Measurements from ENCODE around the gene CYGB.
A peak's percentile ranks its signal among the peaks of the same experiment; 100 is the strongest.

Gene CYGB

DNA sequence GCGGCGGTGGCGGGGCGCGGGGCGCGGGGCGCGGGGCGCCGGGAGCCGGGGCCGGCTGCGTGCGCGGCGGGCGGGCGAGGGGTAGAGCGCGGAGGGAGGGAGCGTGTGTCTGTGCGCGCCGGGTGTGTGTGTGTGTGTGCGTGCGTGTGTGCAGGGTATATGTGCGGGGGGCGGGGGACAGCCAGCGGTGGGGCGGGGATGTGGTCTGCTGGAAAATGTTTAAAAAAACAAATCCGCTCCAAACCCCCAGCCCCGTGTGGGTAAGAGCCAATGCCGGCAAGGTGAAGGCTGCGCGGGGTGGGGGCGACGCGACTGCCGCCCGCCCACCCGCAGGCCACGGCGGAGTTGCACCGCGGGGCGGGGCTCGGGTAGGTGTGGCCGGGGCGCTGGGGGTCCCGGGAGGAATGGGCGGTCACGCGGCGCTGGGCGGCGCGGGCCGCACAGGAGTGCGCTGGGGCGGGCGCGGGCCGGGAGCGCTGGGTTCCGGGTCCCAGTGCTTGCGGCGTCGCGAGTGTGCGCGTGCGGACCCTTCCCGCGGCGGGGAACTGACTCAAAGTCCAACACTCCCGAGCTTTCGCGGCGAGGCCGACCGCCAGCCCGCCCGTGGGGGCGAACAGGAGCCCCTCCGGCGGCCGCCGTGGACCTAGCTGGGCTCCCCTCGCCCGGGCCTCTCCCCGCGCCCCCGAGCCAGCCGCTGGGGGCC, at the start of gene CYGB:
CYGB (minus strand) TSS at position 132 of the 703 bp plus-strand sequence. CDS start 167 bp downstream, outside the sequence.
- DNase-seq = peak; percentile 40

- DNase-seq = no peak
These were observed 49.4 kb upstream of the CYGB start for GRCh38 chr17:76586741-76587487.

- peak; percentile 41 for DNase-seq
These were observed 48.4 kb upstream of the CYGB start, which contains the start of gene ST6GALNAC2 for GRCh38 chr17:76585649-76586593. ST6GALNAC2 (minus strand) TSS chr17:76585860; CDS start chr17:76585808, 52 bp downstream.

DNA sequence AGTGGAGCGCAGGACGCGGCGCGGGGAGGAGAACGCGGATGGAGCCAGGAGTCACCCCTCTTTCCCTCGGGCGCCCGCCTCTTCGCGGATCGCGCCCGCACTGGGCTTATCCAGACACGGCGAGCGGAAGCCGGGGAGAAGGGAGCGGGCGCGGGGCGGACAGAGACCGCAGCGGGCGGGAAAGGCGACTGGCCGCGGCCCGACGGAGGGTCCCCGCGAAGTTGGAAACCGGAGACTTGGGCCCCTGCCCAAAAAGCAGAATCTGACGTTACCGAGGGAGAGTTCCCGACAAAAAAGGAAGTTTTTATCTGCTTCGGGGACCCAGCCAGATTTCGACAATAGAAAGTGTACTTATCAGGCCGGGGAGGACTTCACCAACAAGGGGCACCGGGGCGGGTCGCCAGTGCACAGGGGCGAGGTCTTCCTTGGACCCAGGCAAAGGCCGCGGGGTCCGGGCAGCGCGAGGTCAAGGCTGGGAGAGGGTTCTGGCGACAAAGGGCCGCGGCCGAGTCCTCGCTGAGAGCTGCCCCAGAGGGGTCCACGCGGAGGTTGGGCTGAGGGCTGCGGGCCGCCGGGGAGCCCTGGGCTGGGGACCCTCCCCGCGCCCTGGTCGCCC, 47.6 kb upstream of the CYGB start:
- DNase-seq = no peak

DNA sequence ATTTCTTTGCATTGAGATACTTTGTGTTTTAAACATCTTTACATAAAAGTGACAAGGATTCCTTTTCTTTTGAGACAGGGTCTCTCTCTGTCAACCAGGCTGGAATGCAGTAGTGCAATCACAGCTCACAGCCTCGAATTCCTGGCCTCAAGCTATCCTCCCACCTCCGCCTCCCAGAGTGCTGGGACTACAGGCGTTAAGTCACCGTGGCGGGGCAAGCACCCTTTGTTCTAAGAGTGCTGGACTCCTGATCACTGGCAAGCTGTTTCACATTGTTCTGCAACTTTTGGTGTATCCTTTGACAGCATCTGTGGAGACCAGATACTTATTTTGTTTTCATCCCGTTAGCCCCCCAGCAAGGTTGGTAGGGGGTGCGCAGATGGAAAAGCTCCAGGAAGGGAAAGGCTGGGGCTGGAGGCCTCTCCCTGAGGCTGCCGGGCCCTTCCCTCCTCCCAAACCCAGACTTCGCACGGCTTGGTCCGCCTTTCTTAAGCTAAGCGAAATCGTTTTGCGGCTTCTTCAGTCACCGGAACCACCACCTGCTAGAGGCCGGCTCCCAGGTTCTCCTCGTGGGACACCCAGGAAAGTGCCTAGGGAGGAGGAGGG, 47.0 kb upstream of the CYGB start:
- DNase-seq = no peak

DNA sequence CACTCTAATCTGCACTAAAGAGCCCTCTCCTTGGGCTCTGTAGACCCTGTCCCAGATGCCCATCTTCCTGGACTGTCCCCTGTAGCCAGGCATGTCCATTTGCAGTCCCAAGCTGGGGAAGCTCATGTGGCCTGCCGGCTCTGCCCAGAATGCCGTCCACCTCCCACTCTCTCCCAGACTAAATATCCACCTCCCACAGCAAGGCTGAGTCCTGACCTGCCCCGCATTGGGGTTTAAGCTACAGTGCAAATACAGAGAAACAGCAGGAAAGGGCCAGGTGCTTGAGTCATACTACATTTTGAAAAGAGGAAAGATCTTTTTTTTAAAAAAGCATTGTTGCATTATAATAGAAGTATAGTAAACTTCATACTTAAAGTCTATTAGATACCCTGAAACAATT, 45.2 kb upstream of the CYGB start:
- no peak for DNase-seq

DNA sequence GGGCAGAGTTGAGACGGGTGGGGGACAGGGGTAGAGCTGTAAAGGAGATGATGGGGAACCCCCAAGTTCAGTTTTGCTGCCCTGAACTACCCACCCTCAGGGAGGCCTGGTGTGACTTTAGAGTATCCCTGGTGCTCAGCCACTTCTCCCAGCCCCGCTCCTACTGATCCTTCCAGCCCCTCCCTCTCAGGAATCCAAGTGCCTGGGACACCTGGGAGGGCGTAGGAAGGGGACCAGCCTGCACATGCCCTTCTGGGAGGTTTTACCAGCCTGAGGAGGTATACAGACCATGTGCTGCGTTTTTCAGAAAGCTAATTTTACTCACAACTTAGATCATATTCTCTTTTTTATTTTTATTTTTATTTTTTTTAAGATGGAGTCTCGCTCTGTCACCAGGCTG, 44.0 kb upstream of the CYGB start:
- DNase-seq = no peak

- no peak for DNase-seq
These were observed 41.8 kb upstream of the CYGB start for GRCh38 chr17:76579281-76579680.

DNA sequence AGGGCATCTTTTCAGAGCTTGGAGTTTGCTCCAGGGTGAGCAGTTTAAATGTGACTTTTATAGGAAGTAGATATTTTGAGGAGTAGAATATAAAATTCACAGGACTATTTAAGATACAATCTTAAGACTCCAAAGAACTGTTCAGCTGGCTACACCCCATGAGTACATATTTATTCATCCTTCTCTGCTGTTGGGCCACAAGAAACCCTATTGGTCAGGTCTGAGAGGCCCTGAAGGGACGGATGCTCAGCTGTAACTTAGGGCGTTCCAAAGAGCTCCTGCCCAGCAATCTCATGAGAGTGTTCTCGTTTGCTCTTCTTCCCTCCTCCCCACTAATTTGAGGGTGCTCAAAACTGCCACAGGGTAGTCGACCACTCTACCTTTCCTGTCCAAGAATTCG, 40.9 kb upstream of the CYGB start:
- no peak for DNase-seq

DNA sequence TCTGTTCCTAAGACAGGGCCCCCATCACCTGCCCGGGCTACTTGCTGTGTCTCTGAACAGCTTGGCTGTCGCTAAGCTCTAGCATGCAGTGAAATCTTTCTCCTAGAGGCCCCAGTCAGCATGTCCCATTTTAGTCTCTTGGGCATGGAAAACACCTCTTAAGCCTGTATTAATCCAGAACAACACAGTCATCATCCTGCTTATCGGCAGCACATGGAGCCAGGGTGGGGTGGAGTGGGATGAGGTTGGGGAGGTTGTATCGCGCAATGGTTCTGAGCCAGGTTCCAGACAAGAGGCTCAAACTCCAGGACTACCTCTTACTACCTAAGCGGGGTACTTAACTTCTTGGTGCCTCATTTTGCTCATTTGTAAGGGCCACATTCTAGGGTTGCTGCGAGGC, 40.4 kb upstream of the CYGB start:
- DNase-seq = no peak

DNA sequence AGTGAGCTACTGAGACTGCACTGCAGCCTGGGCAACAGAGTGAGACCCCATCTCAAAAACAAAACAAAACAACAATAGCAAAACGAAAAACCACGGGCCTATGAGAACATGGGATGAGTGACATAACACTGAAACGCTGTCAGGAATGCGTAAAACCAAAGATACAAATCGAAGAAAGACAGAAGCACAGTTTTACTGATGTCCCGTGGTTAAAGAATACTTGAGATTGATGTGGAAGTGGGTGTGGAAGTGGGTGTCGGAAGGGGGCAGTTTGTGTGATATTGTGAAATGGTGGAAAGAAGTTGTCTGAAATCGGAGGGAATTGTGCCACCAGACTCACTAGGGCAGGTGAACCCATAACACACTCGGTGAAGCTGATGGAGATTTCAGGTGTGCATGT, 38.7 kb upstream of the CYGB start:
- DNase-seq = no peak

- no peak for DNase-seq
These were observed 38.1 kb upstream of the CYGB start for GRCh38 chr17:76575570-76575969.

DNA sequence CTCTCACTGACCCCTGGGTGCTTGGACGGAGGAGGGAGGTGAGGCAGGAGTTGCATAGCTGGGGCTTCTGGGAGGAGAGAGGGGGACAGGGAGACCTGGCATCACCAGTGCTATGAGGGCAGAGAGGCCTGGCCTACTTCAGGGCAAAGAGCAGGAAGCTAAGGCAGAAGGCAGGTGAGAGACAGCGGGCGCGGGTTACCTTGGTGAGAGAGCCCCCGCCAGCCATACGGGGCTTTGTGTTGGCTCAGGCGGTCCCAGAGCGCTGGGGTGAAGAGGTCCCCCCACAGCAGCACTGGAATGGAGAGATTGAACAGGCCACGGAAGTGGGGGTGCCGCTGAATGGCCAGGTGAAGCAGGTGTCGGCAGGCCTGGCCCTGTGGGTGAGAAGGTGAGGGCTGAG, 36.7 kb upstream of the CYGB start:
- no peak for DNase-seq

DNA sequence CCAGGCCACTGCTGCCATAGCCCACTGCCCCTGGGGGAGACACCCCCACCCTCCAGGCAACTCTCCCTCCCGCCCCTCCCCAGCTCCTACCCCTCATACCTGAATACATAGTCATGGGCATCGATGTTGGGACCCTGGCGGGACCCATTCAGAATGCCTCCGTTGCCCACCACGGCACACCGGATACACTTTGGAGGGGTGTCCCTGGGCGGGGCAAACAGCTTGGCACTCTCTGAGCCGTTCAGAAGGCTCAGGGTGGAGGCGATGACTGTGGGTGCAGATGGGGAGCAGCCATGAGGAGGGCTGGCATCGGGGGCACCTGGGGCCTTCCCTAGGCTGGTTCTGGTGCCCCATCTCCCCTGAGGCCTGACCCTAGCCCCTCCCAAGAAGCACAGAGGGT, 35.6 kb upstream of the CYGB start:
- DNase-seq = no peak

DNA sequence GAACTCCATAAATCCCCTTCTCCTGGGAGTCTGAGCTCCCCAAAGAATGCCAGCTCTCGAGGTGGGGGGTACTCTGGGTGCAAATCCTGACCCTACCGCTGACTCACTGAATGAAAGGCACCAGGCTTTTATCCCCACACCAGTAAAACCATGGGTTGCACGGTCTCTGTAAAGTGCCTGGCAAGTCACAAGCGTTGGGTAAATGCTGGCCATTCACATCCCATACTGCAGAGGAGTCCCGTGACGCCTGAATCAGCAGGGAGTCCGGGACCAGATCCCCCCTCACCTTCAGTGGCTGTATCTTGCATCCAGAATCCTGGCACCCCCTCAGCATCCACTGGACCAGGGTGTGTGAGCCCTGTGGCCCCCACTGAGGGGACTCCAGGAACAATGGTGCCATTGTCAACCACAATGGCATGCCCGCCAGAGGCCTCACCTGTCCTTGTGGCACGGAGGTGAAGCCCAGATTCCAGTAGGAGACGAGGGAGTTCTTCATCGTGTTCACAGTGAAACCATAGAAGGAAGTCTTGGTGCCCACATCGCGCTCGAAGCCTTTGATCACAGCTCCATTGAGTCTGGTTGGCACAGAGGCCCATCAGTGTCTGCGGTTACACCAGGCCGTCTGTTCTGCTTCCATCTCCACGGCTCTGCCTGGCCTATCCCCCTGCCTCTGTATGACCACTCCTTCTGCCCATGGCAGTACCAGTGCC, 34.8 kb upstream of the CYGB start:
- no peak for DNase-seq

DNA sequence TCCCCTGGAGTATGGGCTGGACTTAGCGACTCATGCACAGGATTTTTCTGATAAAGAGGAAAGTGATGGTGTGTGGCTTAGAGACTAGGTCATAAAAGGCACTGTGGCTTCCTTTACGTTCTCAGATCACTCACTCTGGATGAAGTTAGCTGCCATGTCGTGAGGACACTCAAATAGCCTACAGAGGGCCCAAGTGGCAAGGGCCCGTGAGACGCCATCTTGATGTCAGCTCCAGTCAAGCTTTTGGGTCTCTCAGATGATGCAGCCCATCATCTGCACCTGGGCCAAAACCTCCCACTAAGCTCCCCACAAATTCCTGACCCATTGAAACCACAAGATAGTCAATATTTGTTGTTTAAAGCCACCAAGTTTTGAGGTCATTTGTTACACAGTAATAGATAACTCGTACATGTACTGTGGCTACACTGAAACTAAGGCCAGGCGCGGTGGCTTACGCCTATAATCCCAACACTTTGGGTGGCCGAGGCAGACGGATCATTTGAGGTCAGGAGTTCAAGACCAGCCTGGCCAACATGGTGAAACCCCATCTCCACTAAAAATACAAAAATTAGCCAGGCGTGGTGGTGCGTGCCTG, 33.5 kb upstream of the CYGB start:
- no peak for DNase-seq

DNA sequence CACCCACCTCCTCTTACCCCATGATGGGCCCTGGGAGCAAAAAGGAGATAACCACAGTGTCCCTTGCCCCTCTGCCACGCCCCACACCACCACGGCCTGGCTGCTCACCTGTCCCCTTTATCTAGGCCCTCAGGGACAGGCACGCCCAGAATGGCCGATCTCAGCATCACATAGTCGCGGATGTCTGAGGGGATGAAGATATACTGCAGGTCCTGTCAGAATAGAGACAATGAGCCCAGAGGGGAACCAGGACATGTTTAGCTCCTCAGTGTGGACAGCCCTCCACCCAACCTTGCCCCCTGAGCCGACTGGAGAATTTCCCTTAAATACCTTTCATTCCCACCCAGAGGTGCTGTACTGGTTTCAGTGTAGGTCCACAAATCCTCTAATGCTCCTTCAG, 32.9 kb upstream of the CYGB start:
- DNase-seq = no peak

GRCh38 chr17:76569607-76570279, 32.2 kb upstream of the CYGB start:
- DNase-seq = no peak

DNA sequence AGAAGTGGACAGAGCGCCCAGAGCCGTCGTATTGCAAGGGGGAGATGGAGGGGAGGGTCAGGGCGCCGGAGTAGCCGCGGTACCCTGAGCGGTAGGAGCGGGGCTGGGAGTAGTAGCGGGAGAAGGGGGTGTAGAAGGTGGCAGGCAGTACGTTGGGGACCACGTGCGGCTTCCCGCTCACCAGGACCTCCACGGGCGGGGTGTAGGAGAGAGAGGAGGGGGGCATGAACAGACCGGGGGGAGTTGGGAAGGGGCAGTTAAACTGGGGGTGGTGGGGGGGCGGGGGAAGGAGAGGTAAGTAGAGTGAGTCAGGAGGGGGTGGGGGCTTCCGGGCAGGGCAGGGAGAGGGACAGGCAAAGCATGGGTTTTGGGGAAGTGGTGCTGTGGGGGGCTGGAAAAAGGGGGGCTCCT, 31.3 kb upstream of the CYGB start:
- no peak for DNase-seq

DNA sequence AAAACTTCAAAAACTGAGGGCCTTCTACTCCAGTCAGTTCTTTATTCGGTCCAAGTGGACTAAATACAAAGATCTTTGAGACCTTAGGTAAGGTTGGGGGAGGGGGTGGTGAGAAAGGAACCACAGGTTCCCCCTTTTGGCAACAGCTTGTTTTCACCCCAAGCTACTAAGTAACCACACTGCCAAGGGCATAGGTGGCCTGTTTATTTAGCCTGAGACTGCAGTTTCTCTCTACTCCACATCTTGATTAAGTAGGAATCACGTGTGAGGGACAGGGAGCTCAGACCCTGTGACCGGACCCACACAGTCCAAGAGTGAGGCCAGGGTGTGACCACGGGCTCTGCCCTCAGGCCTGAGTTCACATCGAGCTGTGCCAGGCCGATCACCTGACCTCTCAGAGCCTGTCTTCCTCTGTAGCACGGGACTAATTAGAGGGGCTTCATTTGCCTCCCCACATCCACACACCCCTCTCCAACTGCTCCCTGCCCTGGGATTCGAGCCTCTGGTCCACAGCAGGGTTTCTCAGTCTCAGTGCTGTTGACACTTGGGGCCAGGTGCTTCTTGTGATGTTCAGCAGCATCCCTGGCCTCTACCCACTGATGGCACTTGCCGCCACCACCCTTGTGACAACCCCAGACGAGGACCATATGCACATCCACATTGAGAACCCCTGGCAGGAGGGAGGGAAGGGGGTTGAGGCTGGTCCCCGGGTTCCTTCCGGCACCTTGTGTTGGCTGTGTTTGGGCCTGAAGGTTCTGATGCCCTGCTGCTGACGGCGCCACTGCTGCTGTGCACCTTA, 30.3 kb upstream of the CYGB start:
- no peak for DNase-seq

Data from 8988T (cell line).